IPS-11a (cell line): ENCODE results near the gene GPATCH2.
"Not testable (repeated sequence)": the region's sequence is repeated elsewhere in the genome, so short reads cannot be mapped to it uniquely, and the experiment has no call there.

Experiments
- H3K4me3 ChIP-seq: one replicate; pipeline ENCODE4 v1.5.1; 2013; ENCODE audit warnings: low read depth, low read length, control low read depth

GPATCH2 gene

DNA sequence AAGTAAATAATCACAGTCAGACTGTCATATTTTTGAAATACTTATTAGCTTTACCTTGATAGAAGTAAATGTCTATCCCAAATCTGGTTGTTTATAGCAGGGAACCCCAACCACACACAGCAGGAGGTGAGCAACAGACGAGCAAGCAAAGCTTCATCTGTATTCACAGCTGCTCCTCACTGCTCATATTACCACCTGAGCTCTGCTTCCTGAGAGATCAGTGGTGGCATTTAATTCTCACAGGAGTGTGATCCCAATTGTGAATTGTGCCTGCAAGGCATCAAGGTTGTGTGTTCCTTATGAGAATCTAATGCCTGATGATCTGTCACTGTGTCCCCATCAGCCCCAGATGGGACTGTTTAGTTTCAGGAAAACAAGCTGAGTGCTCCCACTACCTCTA is 104.3 kb downstream of the GPATCH2 start:
- no peak overlapping the region for H3K4me3 ChIP-seq

GRCh38 chr1:217525773-217526490 is 105.0 kb downstream of the GPATCH2 start:
- no peak overlapping the region for H3K4me3 ChIP-seq

DNA sequence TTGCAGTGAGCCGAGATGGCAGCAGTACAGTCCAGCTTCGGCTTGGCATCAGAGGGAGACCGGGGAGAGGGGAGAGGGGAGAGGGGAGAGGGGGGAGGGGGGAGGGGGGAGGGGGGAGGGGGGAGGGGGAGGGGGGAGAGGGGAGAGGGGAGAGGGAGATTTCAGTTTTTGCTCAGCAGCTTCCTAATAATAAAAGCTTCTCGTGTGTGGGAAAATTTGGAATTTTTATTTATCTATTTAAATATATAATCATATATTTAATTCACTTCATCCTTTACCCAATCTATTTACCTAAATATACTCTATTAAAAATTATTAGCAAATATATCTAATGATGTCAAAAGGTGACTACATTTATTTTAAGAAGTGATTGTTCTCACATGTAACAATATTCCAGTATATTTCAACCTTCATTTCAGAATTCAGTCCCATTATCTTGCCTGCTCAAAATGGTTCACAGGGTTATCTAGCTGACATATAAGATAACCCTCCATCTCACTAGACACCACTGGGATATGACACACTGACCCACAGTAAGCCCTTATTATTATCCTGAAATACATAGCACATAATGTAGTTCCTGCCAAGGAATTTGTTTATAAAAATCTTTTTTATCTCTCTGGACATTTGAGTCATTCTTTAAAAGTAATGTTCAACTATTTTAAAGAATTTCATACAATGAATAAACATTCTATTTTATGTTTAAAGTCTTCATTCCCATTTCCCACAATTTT is 105.9 kb downstream of the GPATCH2 start:
- no peak overlapping the region for H3K4me3 ChIP-seq

- not testable (repeated sequence) for H3K4me3 ChIP-seq
These were observed 107.0 kb downstream of the GPATCH2 start for GRCh38 chr1:217523921-217524320.

DNA sequence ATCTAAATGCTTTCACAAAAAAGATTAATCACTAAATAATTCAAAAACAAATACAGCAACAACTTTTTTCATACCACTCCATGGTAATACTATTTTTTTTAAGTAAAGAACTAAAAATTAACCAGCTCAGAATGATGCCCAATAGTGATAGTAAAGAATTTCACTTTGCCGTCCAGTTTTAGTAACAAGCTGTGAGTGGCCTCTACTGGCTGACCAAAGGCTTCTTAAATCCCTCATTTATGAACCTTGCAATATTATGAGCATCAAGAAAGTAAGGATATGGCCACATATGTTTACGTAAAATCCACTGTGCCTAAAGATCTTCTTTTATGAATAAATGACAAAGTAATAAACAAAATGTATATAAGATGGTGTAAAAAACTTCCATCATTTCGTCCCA is 108.6 kb downstream of the GPATCH2 start:
- H3K4me3 ChIP-seq, result no peak overlapping the region

GRCh38 chr1:217521317-217521716 is 109.6 kb downstream of the GPATCH2 start:
- no peak overlapping the region for H3K4me3 ChIP-seq

DNA sequence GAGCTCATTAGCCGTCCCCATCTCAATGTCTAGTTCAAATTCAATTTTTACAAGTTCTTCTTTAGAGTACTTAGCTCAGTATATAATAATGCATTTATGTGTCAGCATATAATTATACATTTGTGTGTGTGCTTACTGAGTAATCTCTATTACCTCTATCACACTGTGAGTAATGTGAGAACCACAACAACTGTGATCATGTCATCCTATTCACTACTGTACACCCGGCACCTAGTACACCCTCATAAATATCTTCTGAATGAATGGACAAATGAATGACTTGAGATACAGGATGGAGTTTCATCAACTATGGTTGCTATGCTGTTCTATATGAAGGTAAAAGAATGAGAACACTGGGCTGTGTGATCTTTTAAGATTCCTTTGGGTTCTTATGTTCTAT is 124.0 kb downstream of the GPATCH2 start:
- no peak overlapping the region for H3K4me3 ChIP-seq

GRCh38 chr1:217498209-217498608 is 132.7 kb downstream of the GPATCH2 start:
- H3K4me3 ChIP-seq, result no peak overlapping the region

GRCh38 chr1:217495249-217495648 is 135.6 kb downstream of the GPATCH2 start:
- no peak overlapping the region for H3K4me3 ChIP-seq

DNA sequence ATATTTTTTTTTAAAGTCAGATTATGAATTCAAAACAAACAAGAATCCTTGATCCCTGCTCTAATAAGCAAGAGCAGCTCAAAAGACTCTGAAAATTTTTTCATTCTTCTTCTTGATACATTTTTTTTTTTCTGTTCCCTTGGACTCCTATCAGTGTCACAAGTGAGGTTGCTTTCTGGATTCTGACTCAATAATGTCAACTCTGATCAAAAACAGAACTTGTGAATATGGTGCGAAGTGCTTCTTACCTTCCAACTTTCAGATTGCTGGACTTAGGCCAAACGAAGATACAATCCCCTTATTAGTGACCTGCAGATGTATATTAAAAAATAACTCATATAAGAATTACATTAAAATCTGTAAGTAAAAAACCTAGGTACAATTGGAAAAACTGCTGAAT is 136.1 kb downstream of the GPATCH2 start:
- no peak overlapping the region for H3K4me3 ChIP-seq

DNA sequence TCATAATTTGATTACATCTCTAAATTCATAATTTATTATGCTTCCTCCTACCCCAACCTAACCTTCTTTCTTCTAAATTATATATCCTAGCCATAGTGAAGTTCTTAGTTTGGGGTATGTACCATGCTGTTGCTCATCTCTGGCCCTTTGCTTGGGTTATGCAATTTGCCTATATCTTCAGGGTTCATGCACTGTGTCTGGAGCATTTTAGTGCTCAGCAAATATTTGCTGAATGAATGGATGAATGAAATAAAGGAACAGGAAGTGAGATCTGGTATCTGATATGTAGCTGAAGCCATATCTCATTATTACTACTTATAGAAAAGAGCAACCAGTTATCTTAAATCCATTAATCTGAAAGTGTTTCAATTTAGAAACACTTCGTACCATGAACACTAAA is 137.6 kb downstream of the GPATCH2 start:
- H3K4me3 ChIP-seq, result no peak overlapping the region

GRCh38 chr1:217484871-217485270 is 146.0 kb downstream of the GPATCH2 start:
- no peak overlapping the region for H3K4me3 ChIP-seq

GRCh38 chr1:217482356-217483102 is 148.4 kb downstream of the GPATCH2 start:
- no peak overlapping the region for H3K4me3 ChIP-seq

DNA sequence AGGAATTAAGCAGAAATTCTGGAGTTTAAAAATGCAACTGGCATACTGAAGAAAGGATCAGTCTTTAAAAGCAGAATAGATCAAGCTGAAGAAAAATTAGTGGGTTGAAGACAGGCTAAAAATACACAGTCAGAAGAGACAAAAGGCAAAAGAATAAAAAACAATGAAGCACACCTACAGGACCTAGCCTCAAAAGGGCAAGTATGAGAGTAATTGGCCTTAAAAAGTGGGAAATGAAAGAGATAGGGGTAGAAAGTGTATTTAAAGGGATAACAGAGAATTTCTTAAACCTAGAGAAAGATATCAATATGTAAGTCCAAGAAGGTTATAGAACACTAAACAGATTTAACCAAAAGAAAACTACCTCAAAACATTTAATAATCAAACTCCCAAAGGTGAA is 152.4 kb downstream of the GPATCH2 start:
- no peak overlapping the region for H3K4me3 ChIP-seq

DNA sequence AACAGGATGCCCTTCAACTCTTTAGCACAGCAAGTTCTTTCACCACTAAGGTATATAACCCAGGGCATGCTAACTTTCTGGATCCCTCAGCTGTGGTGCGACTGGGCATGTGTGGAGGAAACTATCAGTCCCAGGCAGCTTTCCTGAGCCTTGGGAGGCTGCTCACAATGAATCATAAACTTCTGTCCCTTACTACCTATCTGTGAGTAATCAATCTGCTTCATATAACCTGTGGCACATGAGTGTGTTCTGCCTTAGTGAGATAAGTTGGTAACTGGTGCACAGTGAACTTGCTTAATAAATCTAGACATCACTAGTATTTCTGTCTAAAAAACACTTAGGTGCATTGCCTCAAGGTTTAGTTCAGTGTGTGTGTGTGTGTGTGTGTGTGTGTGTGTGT is 158.0 kb downstream of the GPATCH2 start:
- no peak overlapping the region for H3K4me3 ChIP-seq

- H3K4me3 ChIP-seq, result no peak overlapping the region
These were observed 159.5 kb downstream of the GPATCH2 start for GRCh38 chr1:217471403-217471802.

DNA sequence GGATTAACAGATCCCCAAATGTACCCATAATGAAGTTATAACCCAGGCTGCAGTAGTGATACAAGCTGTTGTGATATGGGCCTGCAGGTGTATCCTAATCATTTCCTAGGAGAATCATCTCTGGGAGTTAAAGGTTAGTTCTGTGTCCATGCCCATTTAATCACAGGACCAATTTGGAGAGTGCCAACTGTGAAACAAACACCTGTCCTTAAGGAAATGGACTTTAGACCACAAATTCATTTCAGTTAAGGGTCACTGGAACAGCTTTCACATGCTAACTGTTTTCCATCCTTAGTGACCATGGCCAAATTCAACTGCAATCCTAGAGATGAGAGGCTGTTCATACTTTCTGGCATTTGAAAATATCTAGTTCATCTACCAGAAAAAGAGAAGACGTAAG is 160.9 kb downstream of the GPATCH2 start:
- H3K4me3 ChIP-seq, result no peak overlapping the region

- no peak overlapping the region for H3K4me3 ChIP-seq
These were observed 165.8 kb downstream of the GPATCH2 start for GRCh38 chr1:217465102-217465501.

DNA sequence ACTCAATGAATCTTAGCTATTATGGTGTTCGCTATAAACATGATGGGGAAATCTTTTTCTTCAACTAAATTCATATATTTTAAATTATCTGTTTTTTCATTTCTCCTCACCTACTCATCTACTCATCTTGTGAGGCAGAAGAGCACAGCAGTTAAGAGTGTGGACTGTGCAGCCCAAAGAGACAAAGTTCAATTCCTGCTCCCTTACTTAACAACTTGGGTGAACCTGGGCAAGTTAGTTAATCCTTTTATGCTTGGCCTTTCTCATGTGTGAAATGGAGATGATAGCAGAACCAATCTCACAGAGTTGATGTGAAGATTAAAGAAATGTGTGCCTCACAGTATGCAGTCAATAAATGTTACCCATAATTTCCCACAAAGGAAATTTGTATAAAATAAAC is 168.2 kb downstream of the GPATCH2 start:
- H3K4me3 ChIP-seq, result no peak overlapping the region

- no peak overlapping the region for H3K4me3 ChIP-seq
These were observed 168.7 kb downstream of the GPATCH2 start for GRCh38 chr1:217462159-217462558.

- no peak overlapping the region for H3K4me3 ChIP-seq
These were observed 173.9 kb downstream of the GPATCH2 start for GRCh38 chr1:217457016-217457415.

DNA sequence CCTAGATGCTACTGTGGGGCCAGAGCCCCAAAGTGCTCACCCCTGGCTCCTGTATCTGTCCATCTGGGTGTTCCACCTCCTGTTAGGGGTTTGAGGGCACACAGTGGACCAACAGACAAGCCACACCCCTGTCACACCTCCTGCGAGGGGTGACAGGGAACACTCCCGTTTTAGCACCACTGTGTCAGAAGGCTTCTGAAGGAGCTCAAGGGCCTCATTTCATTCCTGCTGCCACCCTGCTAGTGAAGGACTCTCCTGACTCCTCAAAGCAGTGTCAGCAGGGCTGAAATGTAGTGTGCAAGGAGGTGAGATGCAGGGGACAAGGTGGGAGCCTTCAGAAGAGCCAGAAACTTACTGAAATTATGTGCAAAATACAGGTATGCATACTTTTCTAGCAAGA is 174.6 kb downstream of the GPATCH2 start:
- no peak overlapping the region for H3K4me3 ChIP-seq
